NCI-H774 (cell line): ENCODE data around the gene DLGAP1.

ENCODE experiments used
- DNase-seq: peaks from one replicate; lab custom pipeline; 2025; lab: John Stamatoyannopoulos, UW

DLGAP1 gene

GRCh38 chr18:3810296-3810695 lies 644.8 kb downstream of the DLGAP1 start:
- DNase-seq = no peak

- no peak for DNase-seq
These were observed 645.9 kb downstream of the DLGAP1 start for GRCh38 chr18:3808985-3809780.

GRCh38 chr18:3806656-3807055 lies 648.5 kb downstream of the DLGAP1 start:
- DNase-seq = no peak

DNA sequence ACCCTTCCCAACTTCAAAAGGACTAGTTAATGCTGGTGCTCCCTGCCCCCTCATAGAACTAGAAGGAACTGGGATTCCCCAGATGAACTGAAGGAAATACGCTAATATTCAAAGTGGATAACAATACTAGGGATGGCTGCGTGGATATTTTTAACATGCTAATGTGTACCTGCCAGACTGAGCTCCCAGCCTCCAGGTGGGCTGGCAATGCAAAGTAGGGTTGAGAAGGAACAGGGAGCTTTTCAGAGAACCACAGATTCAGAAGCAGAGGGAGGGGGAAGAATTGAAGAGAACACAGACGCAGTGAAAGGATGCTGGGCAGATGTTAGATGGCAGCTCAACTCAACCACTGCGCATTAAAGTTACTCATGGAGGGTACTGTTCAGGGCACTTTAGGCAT lies 650.8 kb downstream of the DLGAP1 start:
- DNase-seq = no peak

DNA sequence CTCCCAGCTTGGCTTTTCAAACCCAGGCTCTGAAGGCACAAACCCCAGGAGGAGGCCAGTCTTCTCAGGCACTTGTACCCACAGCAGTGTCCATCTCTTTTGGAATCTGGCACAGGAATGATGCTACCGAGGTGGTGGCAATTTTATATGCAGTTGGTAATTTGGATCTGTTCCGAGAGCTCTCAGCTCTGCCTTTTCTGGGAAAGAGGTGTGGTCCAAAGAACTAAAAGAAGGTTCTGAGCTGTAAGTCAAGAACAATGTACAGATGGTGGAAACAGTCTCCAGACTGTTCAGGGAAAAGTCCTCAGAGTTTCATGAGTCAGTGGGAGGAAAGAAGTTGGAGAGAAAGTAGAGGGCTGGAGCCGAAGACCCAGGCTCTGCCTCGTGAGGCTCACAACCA lies 651.8 kb downstream of the DLGAP1 start:
- DNase-seq = no peak

DNA sequence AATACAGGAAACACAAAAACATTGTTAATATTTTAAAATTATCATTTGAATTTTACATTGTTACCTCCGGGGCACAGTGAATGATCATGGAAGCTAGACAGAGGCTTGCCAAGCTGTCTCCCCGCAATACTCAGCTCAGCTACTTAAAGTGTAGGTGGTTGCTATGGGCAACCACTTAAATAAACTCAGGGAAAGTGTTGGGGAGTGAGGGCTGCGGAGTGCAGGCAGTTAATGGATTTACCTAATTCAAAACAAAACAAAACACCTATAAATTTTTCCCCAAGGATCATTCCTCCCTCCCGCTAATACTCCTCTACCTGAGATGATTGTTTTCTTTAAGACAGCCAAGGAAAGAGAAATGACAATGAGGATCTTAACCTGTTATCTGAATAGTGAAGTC lies 655.6 kb downstream of the DLGAP1 start:
- DNase-seq = no peak

DNA sequence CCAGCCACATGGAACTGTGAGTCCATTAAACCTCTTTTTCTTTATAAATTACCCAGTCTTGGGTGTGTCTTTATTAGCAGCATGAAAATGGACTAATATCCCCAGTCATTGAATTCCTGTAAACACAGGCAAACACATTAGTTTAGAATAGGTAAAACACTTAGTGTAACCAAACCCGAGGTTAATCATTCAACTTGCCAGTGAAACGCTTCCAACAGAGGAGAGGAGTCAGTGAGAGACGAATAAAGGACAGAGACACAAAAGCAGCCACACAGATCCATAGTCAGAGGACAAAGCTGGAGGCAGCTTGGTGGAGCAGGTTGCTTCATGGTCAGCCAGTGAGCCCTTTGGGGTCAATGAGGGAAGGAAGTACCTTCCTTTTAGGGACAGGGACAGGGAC lies 657.1 kb downstream of the DLGAP1 start:
- no peak for DNase-seq

GRCh38 chr18:3796434-3796833 lies 658.7 kb downstream of the DLGAP1 start:
- DNase-seq = no peak

GRCh38 chr18:3794537-3795348 lies 660.4 kb downstream of the DLGAP1 start:
- no peak for DNase-seq

- no peak for DNase-seq
These were observed 661.6 kb downstream of the DLGAP1 start for GRCh38 chr18:3793545-3793944.

DNA sequence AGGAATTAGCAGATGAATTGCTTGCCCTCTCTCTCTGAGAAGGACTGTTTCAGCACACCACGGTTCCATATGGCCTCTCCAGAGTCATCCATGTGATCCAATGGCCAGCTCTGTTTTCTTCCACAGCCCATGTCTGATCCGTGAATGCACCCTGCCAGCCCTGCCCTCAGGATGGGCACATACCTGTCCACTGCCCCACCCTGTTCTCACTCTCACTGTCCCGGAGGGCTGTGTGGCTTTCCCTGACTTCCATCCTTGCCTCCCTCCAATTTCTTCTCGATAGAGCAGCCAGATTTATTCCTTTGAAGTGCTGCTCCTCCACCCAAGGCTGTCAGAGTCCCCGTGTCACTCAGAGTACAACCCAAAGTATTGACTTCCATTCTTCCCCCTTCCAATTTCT lies 662.0 kb downstream of the DLGAP1 start:
- no peak for DNase-seq

GRCh38 chr18:3792711-3793110 lies 662.4 kb downstream of the DLGAP1 start:
- no peak for DNase-seq

- DNase-seq = no peak
These were observed 663.9 kb downstream of the DLGAP1 start for GRCh38 chr18:3791238-3791637.

GRCh38 chr18:3790703-3791102 lies 664.4 kb downstream of the DLGAP1 start:
- no peak for DNase-seq

- DNase-seq = no peak
These were observed 665.6 kb downstream of the DLGAP1 start for GRCh38 chr18:3789525-3789924.

GRCh38 chr18:3784949-3785348 lies 670.2 kb downstream of the DLGAP1 start:
- no peak for DNase-seq

- no peak for DNase-seq
These were observed 672.2 kb downstream of the DLGAP1 start for GRCh38 chr18:3782901-3783300.

DNA sequence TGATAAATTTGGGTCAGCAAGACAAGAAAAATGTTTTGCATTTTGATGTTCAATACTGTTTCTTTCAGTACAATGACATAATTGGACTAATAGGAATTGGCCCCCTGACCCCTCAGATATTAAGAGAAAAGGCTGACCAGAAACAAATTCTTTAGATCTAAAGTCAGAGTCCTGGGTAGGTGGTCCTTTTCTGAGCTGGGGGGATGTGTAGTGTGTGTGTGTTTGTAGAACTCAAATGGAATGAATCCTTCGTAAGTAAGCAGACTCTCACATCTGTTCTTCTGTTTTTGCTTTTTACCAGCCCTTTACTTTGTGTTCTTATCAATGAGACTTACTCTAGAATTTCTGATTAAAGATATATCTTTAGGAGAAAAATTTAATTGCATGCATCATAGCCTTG lies 677.4 kb downstream of the DLGAP1 start:
- DNase-seq = no peak

GRCh38 chr18:3777122-3777521 lies 678.0 kb downstream of the DLGAP1 start:
- no peak for DNase-seq

DNA sequence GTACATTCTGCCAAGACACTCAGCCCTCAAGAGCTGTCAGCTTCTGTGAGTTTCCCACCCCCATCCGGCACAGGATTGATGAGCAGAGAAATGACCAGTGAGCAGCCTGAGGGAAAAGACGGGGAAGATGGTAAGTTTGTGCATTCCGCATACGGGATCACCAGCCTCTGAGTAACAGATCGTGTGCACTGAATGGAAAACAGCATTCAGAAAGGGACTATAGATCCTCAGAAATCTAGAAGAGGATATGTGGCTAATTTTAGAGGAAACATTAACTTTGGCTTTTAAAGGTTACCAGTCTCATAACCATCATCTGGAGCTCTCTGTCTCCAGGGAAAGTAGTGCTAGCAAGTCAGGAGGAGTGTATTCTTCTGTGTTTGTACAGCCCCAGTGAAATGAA lies 679.1 kb downstream of the DLGAP1 start:
- DNase-seq = no peak

GRCh38 chr18:3773303-3773702 lies 681.8 kb downstream of the DLGAP1 start:
- peak; percentile 35 for DNase-seq

DNA sequence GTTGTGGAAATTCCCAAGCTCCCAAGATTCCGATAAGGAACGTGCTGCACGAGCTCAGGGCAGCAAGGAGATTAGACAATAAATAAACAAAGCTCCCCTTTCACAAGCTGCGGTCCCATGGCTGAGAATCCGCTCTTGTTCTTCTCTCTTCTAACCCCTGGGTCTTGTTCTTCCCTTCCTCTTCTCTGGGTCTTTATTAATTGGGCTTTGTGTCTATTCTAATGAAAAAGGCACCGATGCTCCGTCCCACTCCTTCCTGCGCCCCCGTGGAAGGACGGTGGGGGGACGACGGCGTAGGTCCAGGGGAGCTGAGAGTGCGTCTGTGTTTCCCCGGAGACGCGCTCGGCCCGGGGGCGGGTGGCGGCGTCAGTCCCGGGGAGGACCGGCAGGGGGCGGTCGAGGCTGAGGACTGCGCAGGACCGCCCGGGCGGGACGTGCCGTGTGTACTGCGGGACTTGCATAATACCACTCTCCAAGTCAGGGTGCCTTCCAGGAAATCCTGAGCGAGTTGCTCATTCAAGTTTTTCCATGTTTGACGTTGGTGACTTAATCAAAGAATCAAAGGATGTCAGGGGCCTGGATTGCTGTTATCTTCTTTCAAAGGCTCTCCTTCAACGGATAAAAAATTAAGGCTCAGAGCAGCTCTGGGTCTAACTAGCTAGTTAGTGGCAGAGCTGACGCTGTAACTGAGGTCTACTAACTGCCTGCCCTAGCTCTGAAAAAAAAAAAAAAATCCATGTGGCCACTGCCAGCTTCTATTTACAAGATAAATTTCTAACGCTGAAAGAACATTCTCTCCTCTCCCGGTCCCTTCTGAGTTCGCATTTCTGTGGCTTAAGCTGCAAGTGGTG lies 683.8 kb downstream of the DLGAP1 start:
- peak; percentile 65 for DNase-seq
